Uterus (tissue), 2 donors: Measurements from ENCODE around the gene C2orf15.

Source experiments
- CTCF ChIP-seq, 4 experiments: fragments of 200-600 bp in 2 of 4; fragments of 450-650 bp in 2 of 4; sonication (generic) in 2 of 4; IDR thresholded peaks; one replicate each; pipeline ENCODE4 v1.5.1; 2016 to 2019; ENCODE audit warnings: antibody characterized with exemption in 4 of 4, mild to moderate bottlenecking in 2 of 4, moderate library complexity in 1 of 4
- POLR2A ChIP-seq, 2 donors: fragments of 450-650 bp; IDR thresholded peaks; one replicate each; pipeline ENCODE4 v1.6.1; 2016; ENCODE audit warnings: antibody characterized with exemption in 2 of 2, mild to moderate bottlenecking in 1 of 2, moderate library complexity in 1 of 2

- peak in 1 of 4 experiments; percentile 5 for TF ChIP-seq CTCF (IDR thresholded peaks at IDR 0.05)
- peak; percentile 74 to 91 for TF ChIP-seq POLR2A (IDR thresholded peaks at IDR 0.05)
Measured at GRCh38 chr2:99154643-99155536, 13.4 kb downstream of the C2orf15 start, which contains the start of the genes LIPT1 and TSGA10.
